ENCODE measurements around the gene CTRB1.
"Not testable (repeated sequence)": the region's sequence is repeated elsewhere in the genome, so short reads cannot be mapped to it uniquely, and the experiment has no call there.

Gene CTRB1

GRCh38 chr16:75257886-75258806, 39.4 kb downstream of the CTRB1 start:
- DNase-seq: no peak

- DNase-seq: no peak
Observed at GRCh38 chr16:75258807-75259141, 40.0 kb downstream of the CTRB1 start.

GRCh38 chr16:75260851-75261589, 42.2 kb downstream of the CTRB1 start:
- DNase-seq: no peak

GRCh38 chr16:75261590-75262078, 42.8 kb downstream of the CTRB1 start:
- no peak for DNase-seq

- no peak for DNase-seq
Observed at GRCh38 chr16:75262104-75262799, 43.5 kb downstream of the CTRB1 start.

- no peak for DNase-seq
Observed at GRCh38 chr16:75262800-75263127, 44.0 kb downstream of the CTRB1 start.

- no peak for DNase-seq
Observed at GRCh38 chr16:75263291-75263962, 44.6 kb downstream of the CTRB1 start.

- DNase-seq: no peak
Observed at GRCh38 chr16:75263963-75264445, 45.2 kb downstream of the CTRB1 start.

- DNase-seq: no peak
Observed at GRCh38 chr16:75264457-75264998, 45.7 kb downstream of the CTRB1 start.

GRCh38 chr16:75264999-75265910, 46.5 kb downstream of the CTRB1 start:
- DNase-seq: no peak

- DNase-seq: peak; percentile 45
Observed at GRCh38 chr16:75265911-75266701, 47.3 kb downstream of the CTRB1 start.

- DNase-seq: no peak
Observed at GRCh38 chr16:75266738-75267630, 48.2 kb downstream of the CTRB1 start.

GRCh38 chr16:75267631-75268264, 49.0 kb downstream of the CTRB1 start:
- DNase-seq: peak; percentile 56

- DNase-seq: not testable (repeated sequence)
Observed at GRCh38 chr16:75269358-75269757, 50.6 kb downstream of the CTRB1 start.

- no peak for DNase-seq
Observed at GRCh38 chr16:75271441-75272096, 52.8 kb downstream of the CTRB1 start.

- DNase-seq: no peak
Observed at GRCh38 chr16:75272097-75272551, 53.3 kb downstream of the CTRB1 start.

GRCh38 chr16:75272629-75273028, 53.8 kb downstream of the CTRB1 start:
- DNase-seq: not testable (repeated sequence)

All from NCI-H1436 (cell line).